Measurements from ENCODE around the gene IL15RA. TPM values are rescaled to one million over a fixed set of nuclear protein-coding genes. Genes with fewer than 3 reads are reported as not detected.

The IL15RA gene
- 7.0 TPM for total RNA-seq
- long read RNA-seq, transcript IL15RA-204 (7 exons, 1,626 nt), result major isoform, 5 of 13 reads
- long read RNA-seq, partial matches to known transcripts, result 0 of 13 reads
- long read RNA-seq, other reads (novel, unspliced or antisense), result 3 of 13 reads

- peak; percentile 83 for DNase-seq
- intact Hi-C loops (cut with micrococcal nuclease), result no loop called here
- ATAC-seq, result peak; percentile 82
Measured at GRCh38 chr10:5977471-5978229, at the start of gene IL15RA. IL15RA (minus strand) TSS chr10:5977543; CDS start chr10:5977492, 51 bp downstream.

GRCh38 chr10:6025683-6026255 is 48.4 kb upstream of the IL15RA start:
- DNase-seq (no peak), ATAC-seq (no peak)
- intact Hi-C loops (cut with micrococcal nuclease), result no loop called here

GRCh38 chr10:6024334-6024682 is 47.0 kb upstream of the IL15RA start:
- ATAC-seq, result no peak
- DNase-seq, result no peak

GRCh38 chr10:6023661-6024333 is 46.5 kb upstream of the IL15RA start:
- intact Hi-C loops (cut with micrococcal nuclease), result no loop called here
- no peak for DNase-seq
- ATAC-seq, result no peak

More at GRCh38 chr10:6024334-6024682, 47.0 kb upstream of the IL15RA start:
- intact Hi-C loops (cut with micrococcal nuclease), result no loop called here

GRCh38 chr10:6022660-6023059 is 45.3 kb upstream of the IL15RA start:
- DNase-seq (no peak), ATAC-seq (peak; percentile 30)
- intact Hi-C loops (cut with micrococcal nuclease), result no loop called here

- no peak for DNase-seq
- peak; percentile 44 for ATAC-seq
- intact Hi-C loops (cut with micrococcal nuclease), result no loop called here
Measured at GRCh38 chr10:6020826-6021225, 43.5 kb upstream of the IL15RA start.

GRCh38 chr10:6019796-6020195 is 42.5 kb upstream of the IL15RA start:
- no peak for ATAC-seq
- no peak for DNase-seq
- intact Hi-C loops (cut with micrococcal nuclease), result loop anchor here (10.0 kb wide), 1 partner anchor 385 kb away; no protein-coding TSS in a partner anchor

GRCh38 chr10:6019010-6019782 is 41.9 kb upstream of the IL15RA start:
- no peak for DNase-seq
- no peak for ATAC-seq
- intact Hi-C loops (cut with micrococcal nuclease), result loop anchor here (10.0 kb wide), 1 partner anchor 386 kb away; no protein-coding TSS in a partner anchor

GRCh38 chr10:6018422-6018821 is 41.1 kb upstream of the IL15RA start:
- peak; percentile 65 for DNase-seq
- intact Hi-C loops (cut with micrococcal nuclease), result loop anchor here (10.0 kb wide), 1 partner anchor 386 kb away; no protein-coding TSS in a partner anchor
- ATAC-seq, result peak; percentile 78

- intact Hi-C loops (cut with micrococcal nuclease), result loop anchor here (10.0 kb wide), 1 partner anchor 387 kb away; no protein-coding TSS in a partner anchor
- ATAC-seq, result peak; percentile 23
- no peak for DNase-seq
Measured at GRCh38 chr10:6017781-6018354, 40.5 kb upstream of the IL15RA start.

GRCh38 chr10:6014241-6014761 is 37.0 kb upstream of the IL15RA start:
- intact Hi-C loops (cut with micrococcal nuclease), result loop anchor here (5.0 to 10.0 kb wide), 2 partner anchors 78 to 390 kb away; no protein-coding TSS in a partner anchor
- DNase-seq (no peak), ATAC-seq (peak; percentile 56)

- ATAC-seq (no peak), DNase-seq (no peak)
- intact Hi-C loops (cut with micrococcal nuclease), result loop anchor here (5.0 to 10.0 kb wide), 2 partner anchors 79 to 391 kb away; no protein-coding TSS in a partner anchor
Measured at GRCh38 chr10:6013413-6014192, 36.3 kb upstream of the IL15RA start.

GRCh38 chr10:6012121-6012905 is 35.0 kb upstream of the IL15RA start:
- DNase-seq (no peak), ATAC-seq (no peak)
- intact Hi-C loops (cut with micrococcal nuclease), result loop anchor here (5.0 to 10.0 kb wide), 2 partner anchors 80 to 392 kb away; no protein-coding TSS in a partner anchor

- intact Hi-C loops (cut with micrococcal nuclease), result loop anchor here (5.0 to 10.0 kb wide), 2 partner anchors 81 to 393 kb away; no protein-coding TSS in a partner anchor
- ATAC-seq (no peak), DNase-seq (no peak)
Measured at GRCh38 chr10:6011558-6011957, 34.2 kb upstream of the IL15RA start.

GRCh38 chr10:6010569-6010968 is 33.2 kb upstream of the IL15RA start:
- no peak for DNase-seq
- no peak for ATAC-seq
- intact Hi-C loops (cut with micrococcal nuclease), result loop anchor here (5.0 to 10.0 kb wide), 2 partner anchors 82 to 394 kb away; no protein-coding TSS in a partner anchor

- DNase-seq, result no peak
- no peak for ATAC-seq
- intact Hi-C loops (cut with micrococcal nuclease), result loop anchor here (5.0 to 10.0 kb wide), 2 partner anchors 82 to 395 kb away; no protein-coding TSS in a partner anchor
Measured at GRCh38 chr10:6009961-6010360, 32.6 kb upstream of the IL15RA start.
